ENCODE data around the gene C10orf105.

C10orf105 gene

GRCh38 chr10:71707240-71707789, 12.3 kb downstream of the C10orf105 start:
- no peaks in the 10 kb centered on the region for H3K4me1 ChIP-seq (ENCODE audit: control insufficient read depth, insufficient read depth, low read length)
- H3K4me3 ChIP-seq (ENCODE audit: low read depth, low read length) = no peak overlapping the region
- TF ChIP-seq MEIS1 (CRISPR knock-in tag; IDR thresholded peaks at IDR 0.05; ENCODE audit: borderline replicate concordance) = no peak
- TF ChIP-seq GLIS2 (tag by site-specific recombination; IDR thresholded peaks at IDR 0.05) = no peak
- TF ChIP-seq TCF7L2 (IDR thresholded peaks at IDR 0.05; ENCODE audit: borderline replicate concordance, low read depth, low read length) = no peak
- TF ChIP-seq ZBTB17 (tag by site-specific recombination; IDR thresholded peaks at IDR 0.05) = peak; percentile 90
- TF ChIP-seq ZNF561 (tag by site-specific recombination; IDR thresholded peaks at IDR 0.05; ENCODE audit: borderline replicate concordance) = no peak
- TF ChIP-seq ZNF266 (tag by site-specific recombination; IDR thresholded peaks at IDR 0.05; ENCODE audit: low read depth) = no peak
- TF ChIP-seq ZSCAN30 (tag by site-specific recombination; IDR thresholded peaks at IDR 0.05) = no peak
- TF ChIP-seq KLF10 (tag by site-specific recombination; IDR thresholded peaks at IDR 0.05) = no peak
- TF ChIP-seq ZNF623 (tag by site-specific recombination; IDR thresholded peaks at IDR 0.05) = no peak
- no peak for TF ChIP-seq KLF8 (tag by site-specific recombination; IDR thresholded peaks at IDR 0.05)
- no peak for TF ChIP-seq ZNF324 (tag by site-specific recombination; IDR thresholded peaks at IDR 0.05)
- TF ChIP-seq RBAK (tag by site-specific recombination; IDR thresholded peaks at IDR 0.05) = no peak
- no peak for TF ChIP-seq PRDM6 (tag by site-specific recombination; IDR thresholded peaks at IDR 0.05)
- TF ChIP-seq OVOL3 (tag by site-specific recombination; IDR thresholded peaks at IDR 0.05) = no peak
- peak; percentile 77 for TF ChIP-seq SCRT2 (tag by site-specific recombination; IDR thresholded peaks at IDR 0.05)
- no peak for TF ChIP-seq ZNF830 (tag by site-specific recombination; IDR thresholded peaks at IDR 0.05; ENCODE audit: low read depth)
- TF ChIP-seq ZNF202 (tag by site-specific recombination; IDR thresholded peaks at IDR 0.05; ENCODE audit: borderline replicate concordance) = no peak
- TF ChIP-seq ZNF707 (tag by site-specific recombination; IDR thresholded peaks at IDR 0.05) = no peak
- TF ChIP-seq ZNF23 (tag by site-specific recombination; IDR thresholded peaks at IDR 0.05; ENCODE audit: borderline replicate concordance) = peak; percentile 76; the same call in 1 of the 2 replicates
- TF ChIP-seq ZBTB26 (tag by site-specific recombination; optimal IDR thresholded peaks at IDR 0.05) = no peak
- no peak for TF ChIP-seq ZNF660 (tag by site-specific recombination; IDR thresholded peaks at IDR 0.05)
- no peak for TF ChIP-seq OSR2 (tag by site-specific recombination; IDR thresholded peaks at IDR 0.05)
- TF ChIP-seq ZNF133 (tag by site-specific recombination; IDR thresholded peaks at IDR 0.05) = no peak
- no peak for TF ChIP-seq ZNF146 (tag by site-specific recombination; IDR thresholded peaks at IDR 0.05)
- TF ChIP-seq ZBTB11 (tag by site-specific recombination; conservative IDR thresholded peaks at IDR 0.05; ENCODE audit: low read depth) = no peak
- TF ChIP-seq REPIN1 (tag by site-specific recombination; IDR thresholded peaks at IDR 0.05; ENCODE audit: low read depth) = no peak
- TF ChIP-seq ZNF184 (tag by site-specific recombination; IDR thresholded peaks at IDR 0.05) = no peak
- TF ChIP-seq ZNF398 (tag by site-specific recombination; IDR thresholded peaks at IDR 0.05) = no peak
- TF ChIP-seq SCRT1 (tag by site-specific recombination; IDR thresholded peaks at IDR 0.05; ENCODE audit: borderline replicate concordance) = 0 out of 2 replicates have a peak, but pooled peaks have one; percentile 53
- H3K27ac ChIP-seq (ENCODE audit: extremely low read depth, low read depth, low read length) = no peak overlapping the region
- ChIA-PET CTCF (interaction anchor here (0.7 to 6.3 kb wide), 25 partner anchors 10 to 403 kb away, joined by 3 to 108 read pairs (median 5); partner anchors contain the start of gene SLC29A3), POLR2A (interaction anchor here (1.3 kb wide), 1 partner anchor 388 kb away, joined by 4 read pairs; the partner anchor contains the start of gene SLC29A3)
- H3K9me3 ChIP-seq (ENCODE audit: control insufficient read depth, insufficient read depth, low read depth, low read length) = no peaks in the 10 kb centered on the region
- no peaks in the 10 kb centered on the region for H3K36me3 ChIP-seq (ENCODE audit: control insufficient read depth in 2 of 2, insufficient read depth in 1 of 2, low read length in 2 of 2)
